PC-9 (cell line): ENCODE measurements around the gene OBI1. TPM values are rescaled to one million over a fixed set of nuclear protein-coding genes. Genes with fewer than 3 reads are reported as not detected.

Source experiments
- BruUV-seq: library from RNA; stranded (reverse); fragments of 400-500 nt; replicated peaks from 2 replicates; lab custom pipeline; 2021; lab: Mats Ljungman, UMichigan
- CTCF ChIA-PET: fragments of 300-600 bp; sonication (Branson Sonifier 250); formaldehyde crosslinking; loops from one replicate; lab custom pipeline; 2022; ENCODE audit warnings: antibody characterized with exemption; lab: Charles Lee
- POLR2A ChIA-PET: fragments of 300-600 bp; sonication (Branson Sonifier 250); formaldehyde crosslinking; loops from one replicate; lab custom pipeline; 2022; ENCODE audit warnings: antibody characterized with exemption; ENCODE audit not compliant: unreplicated experiment; lab: Charles Lee
- DNase-seq, 2 experiments: peaks; one replicate each; pipeline versions ENCODE4 v3.0.0 to v3.0.0-alpha.2; 2015 to 2022; ENCODE audit warnings: mixed read lengths in 1 of 2
- H2AFZ ChIP-seq: fragments of 200-600 bp; sonication (generic); 2 replicates; pipeline ENCODE4 v1.8.1; 2017; ENCODE audit warnings: antibody characterized with exemption
- H3F3A ChIP-seq: fragments of 200-600 bp; sonication (generic); 2 replicates; pipeline ENCODE4 v1.8.1; 2017; ENCODE audit warnings: antibody characterized with exemption, mild to moderate bottlenecking, low read depth; ENCODE audit not compliant: insufficient read depth
- H3K27ac ChIP-seq: fragments of 200-600 bp; sonication (generic); 2 replicates; pipeline ENCODE4 v1.6.1; 2016; ENCODE audit warnings: mixed run types
- H3K27me3 ChIP-seq: fragments of 200-600 bp; sonication (generic); 2 replicates; pipeline ENCODE4 v1.6.1; 2016; ENCODE audit warnings: low read depth, mixed run types; ENCODE audit not compliant: insufficient read depth
- H3K36me3 ChIP-seq: fragments of 200-600 bp; sonication (generic); 2 replicates; pipeline ENCODE4 v1.6.1; 2016; ENCODE audit warnings: low read depth, mixed run types
- H3K4me1 ChIP-seq: fragments of 200-600 bp; sonication (generic); replicated peaks from 2 replicates; pipeline ENCODE4 v1.6.1; 2016; ENCODE audit warnings: mixed run types; ENCODE audit not compliant: insufficient read depth
- H3K4me2 ChIP-seq: fragments of 200-600 bp; sonication (generic); 2 replicates; pipeline ENCODE4 v1.6.1; 2017; ENCODE audit warnings: mixed run types
- H3K4me3 ChIP-seq: fragments of 200-600 bp; sonication (generic); 2 replicates; pipeline ENCODE4 v1.6.1; 2016; ENCODE audit warnings: mixed run types
- H3K79me2 ChIP-seq: fragments of 200-600 bp; sonication (generic); 2 replicates; pipeline ENCODE4 v1.6.1; 2017; ENCODE audit warnings: low read depth, mixed run types
- H3K9me2 ChIP-seq: fragments of 200-600 bp; sonication (generic); 2 replicates; pipeline ENCODE4 v1.8.1; 2017; ENCODE audit warnings: mild to moderate bottlenecking; ENCODE audit not compliant: insufficient read depth
- H3K9me3 ChIP-seq: fragments of 200-600 bp; sonication (generic); 2 replicates; pipeline ENCODE4 v1.8.1; 2016; ENCODE audit warnings: low read depth; ENCODE audit not compliant: insufficient read depth
- H4K20me1 ChIP-seq: fragments of 200-600 bp; sonication (generic); 2 replicates; pipeline ENCODE4 v1.8.1; 2017; ENCODE audit not compliant: insufficient read depth
- CTCF ChIP-seq: fragments of 200-600 bp; sonication (generic); conservative IDR thresholded peaks from 2 replicates; pipeline ENCODE4 v1.6.1; 2017; ENCODE audit warnings: mixed run types, antibody characterized with exemption, mild to moderate bottlenecking, moderate library complexity
- EZH2 ChIP-seq: fragments of 200-600 bp; sonication (generic); IDR thresholded peaks from 2 replicates; pipeline ENCODE4 v1.8.0; 2017; ENCODE audit warnings: antibody characterized with exemption, low read depth
- intact Hi-C: fragments of 100-400 bp; cut with micrococcal nuclease; formaldehyde crosslinking; loops from one replicate; pipeline ENCODE4 v1.10.0; 2022; ENCODE audit not compliant: unreplicated experiment
- total RNA-seq: library from RNA; stranded (reverse); gene quantifications from 2 replicates; pipeline ENCODE4 v1.2.3, GENCODE V29; 2021

OBI1 gene
- total RNA-seq, 1 experiment from 2014 or later: 11.9 TPM

GRCh38 chr13:78655906-78656305 lies 3.0 kb downstream of the OBI1 start:
- Histone ChIP-seq H2AFZ (no peak overlapping the region), H3F3A (peaks cover 14% of the 10 kb centered on the region), H3K79me2 (peaks cover 78% of the 10 kb centered on the region), H3K27me3 (no peaks in the 10 kb centered on the region), H4K20me1 (peaks cover 38% of the 10 kb centered on the region), H3K4me2 (no peak overlapping the region), H3K36me3 (peaks cover 5% of the 10 kb centered on the region; the same call in 1 of the 2 replicates), H3K4me1 (peaks cover 9% of the 10 kb centered on the region), H3K4me3 (no peak overlapping the region), H3K9me3 (no peaks in the 10 kb centered on the region), H3K27ac (no peak overlapping the region), H3K9me2 (no peaks in the 10 kb centered on the region)
- no peak for DNase-seq
- intact Hi-C loops: loop anchor here (1.0 kb wide), 1 partner anchor 27 kb away; no protein-coding TSS in a partner anchor
- BruUV-seq: TSS peak; percentile 1
- ChIA-PET CTCF (no interaction called here), POLR2A (no interaction called here)
- TF ChIP-seq CTCF (no peak), EZH2 (no peak)

- Histone ChIP-seq H3K9me2 (no peaks in the 10 kb centered on the region), H3K27me3 (no peaks in the 10 kb centered on the region), H3F3A (peaks cover 14% of the 10 kb centered on the region), H3K27ac (no peak overlapping the region), H3K4me2 (no peak overlapping the region), H3K4me3 (no peak overlapping the region), H2AFZ (no peak overlapping the region), H4K20me1 (peaks cover 47% of the 10 kb centered on the region), H3K79me2 (peaks cover 87% of the 10 kb centered on the region), H3K36me3 (peaks cover 5% of the 10 kb centered on the region; the same call in 1 of the 2 replicates), H3K4me1 (peaks cover 9% of the 10 kb centered on the region), H3K9me3 (no peaks in the 10 kb centered on the region)
- ChIA-PET CTCF (no interaction called here), POLR2A (no interaction called here)
- intact Hi-C loops: no loop called here
- BruUV-seq: no TSS peak
- TF ChIP-seq EZH2: no peak
- no peak for TF ChIP-seq CTCF
- no peak for DNase-seq
Observed at GRCh38 chr13:78655007-78655406, 3.9 kb downstream of the OBI1 start.

GRCh38 chr13:78652651-78653050 lies 6.3 kb downstream of the OBI1 start:
- intact Hi-C loops: no loop called here

More at GRCh38 chr13:78652651-78653050, 6.3 kb downstream of the OBI1 start:
- no peak overlapping the region for H3K4me3 ChIP-seq
- peaks cover 5% of the 10 kb centered on the region; the same call in 1 of the 2 replicates for H3K36me3 ChIP-seq
- ChIA-PET POLR2A (no interaction called here), CTCF (no interaction called here)
- H3K27me3 ChIP-seq: no peaks in the 10 kb centered on the region
- no peak overlapping the region for H2AFZ ChIP-seq
- H3K4me2 ChIP-seq: no peak overlapping the region
- TF ChIP-seq EZH2 (no peak), CTCF (no peak)
- no peaks in the 10 kb centered on the region for H3K9me2 ChIP-seq
- H3K27ac ChIP-seq: no peak overlapping the region
- no TSS peak for BruUV-seq
- DNase-seq: no peak
- no peaks in the 10 kb centered on the region for H3K9me3 ChIP-seq
- H4K20me1 ChIP-seq: peaks cover 66% of the 10 kb centered on the region
- peaks cover 97% of the 10 kb centered on the region for H3K79me2 ChIP-seq
- peaks cover 9% of the 10 kb centered on the region for H3K4me1 ChIP-seq
- H3F3A ChIP-seq: peaks cover under 1% of the 10 kb centered on the region; the same call in 1 of the 2 replicates
